Measurements from ENCODE around the gene DCP2.

The DCP2 gene

GRCh38 chr5:112976432-112977309 lies at the start of gene DCP2:
TSS of gene DCP2 (plus strand) at chr5:112976798. CDS start at chr5:112976934, 136 bp downstream.
- DNase-seq (ENCODE audit: low read depth) = peak; percentile 100
- peak within 1 kb of the TSS; percentile 91 for H3K4me3 ChIP-seq (ENCODE audit: low read depth, low read length)
- TF ChIP-seq CTCF (conservative IDR thresholded peaks at IDR 0.05; ENCODE audit: low read depth, low read length) = no peak

- no peak for TF ChIP-seq CTCF (conservative IDR thresholded peaks at IDR 0.05; ENCODE audit: low read depth, low read length)
- no peak for DNase-seq (ENCODE audit: low read depth)
- H3K4me3 ChIP-seq (ENCODE audit: low read depth, low read length) = no peak overlapping the region
Observed at GRCh38 chr5:112929336-112930081, 47.1 kb upstream of the DCP2 start.

GRCh38 chr5:112930082-112930344 lies 46.6 kb upstream of the DCP2 start:
- H3K4me3 ChIP-seq (ENCODE audit: low read depth, low read length) = no peak overlapping the region
- no peak for TF ChIP-seq CTCF (conservative IDR thresholded peaks at IDR 0.05; ENCODE audit: low read depth, low read length)
- DNase-seq (ENCODE audit: low read depth) = no peak

- no peak for TF ChIP-seq CTCF (conservative IDR thresholded peaks at IDR 0.05; ENCODE audit: low read depth, low read length)
- DNase-seq (ENCODE audit: low read depth) = no peak
- H3K4me3 ChIP-seq (ENCODE audit: low read depth, low read length) = no peak overlapping the region
Observed at GRCh38 chr5:112931473-112931872, 45.1 kb upstream of the DCP2 start.

GRCh38 chr5:112933105-112933504 lies 43.5 kb upstream of the DCP2 start:
- no peak for TF ChIP-seq CTCF (conservative IDR thresholded peaks at IDR 0.05; ENCODE audit: low read depth, low read length)
- no peak for DNase-seq (ENCODE audit: low read depth)
- H3K4me3 ChIP-seq (ENCODE audit: low read depth, low read length) = no peak overlapping the region

- DNase-seq (ENCODE audit: low read depth) = peak; percentile 40
Observed at GRCh38 chr5:112933651-112934365, 42.8 kb upstream of the DCP2 start.

More at GRCh38 chr5:112933651-112934365, 42.8 kb upstream of the DCP2 start:
- no peak for TF ChIP-seq CTCF (conservative IDR thresholded peaks at IDR 0.05; ENCODE audit: low read depth, low read length)
- H3K4me3 ChIP-seq (ENCODE audit: low read depth, low read length) = no peak overlapping the region

Measured in choroid plexus epithelial cell (primary cell).